ENCODE results near the gene PDE9A. TPM values are rescaled to one million over a fixed set of nuclear protein-coding genes. Genes with fewer than 3 reads are reported as not detected.
"Not testable (repeated sequence)": the region's sequence is repeated elsewhere in the genome, so short reads cannot be mapped to it uniquely, and the experiment has no call there.

PDE9A gene
- total RNA-seq, 1 donor from 2014 or later: 22.8 TPM

GRCh38 chr21:42707207-42707830 is 53.9 kb downstream of the PDE9A start:
- no peak for DNase-seq (ENCODE audit: low spot score)

- no peak for DNase-seq (ENCODE audit: low spot score)
Measured at GRCh38 chr21:42708107-42708506, 54.7 kb downstream of the PDE9A start.

- not testable (repeated sequence) for DNase-seq (ENCODE audit: low spot score)
Measured at GRCh38 chr21:42708916-42709315, 55.5 kb downstream of the PDE9A start.

GRCh38 chr21:42711667-42712066 is 58.2 kb downstream of the PDE9A start:
- no peak for DNase-seq (ENCODE audit: low spot score)

- peak; percentile 30 for DNase-seq (ENCODE audit: low spot score)
Measured at GRCh38 chr21:42715427-42715826, 62.0 kb downstream of the PDE9A start.

GRCh38 chr21:42716074-42716473 is 62.7 kb downstream of the PDE9A start:
- DNase-seq (ENCODE audit: low spot score): no peak

GRCh38 chr21:42720484-42720883 is 67.1 kb downstream of the PDE9A start:
- not testable (repeated sequence) for DNase-seq (ENCODE audit: low spot score)

GRCh38 chr21:42721341-42721824 is 68.0 kb downstream of the PDE9A start:
- peak; percentile 32 for DNase-seq (ENCODE audit: low spot score)

- DNase-seq (ENCODE audit: low spot score): no peak
Measured at GRCh38 chr21:42722153-42722552, 68.7 kb downstream of the PDE9A start.

- DNase-seq (ENCODE audit: low spot score): no peak
Measured at GRCh38 chr21:42722808-42723473, 69.5 kb downstream of the PDE9A start.

GRCh38 chr21:42724226-42724920 is 71.0 kb downstream of the PDE9A start:
- DNase-seq (ENCODE audit: low spot score): peak; percentile 44

GRCh38 chr21:42725416-42725930 is 72.1 kb downstream of the PDE9A start:
- no peak for DNase-seq (ENCODE audit: low spot score)

- peak; percentile 92 for DNase-seq (ENCODE audit: low spot score)
Measured at GRCh38 chr21:42731264-42732032, 78.0 kb downstream of the PDE9A start.

GRCh38 chr21:42732033-42732410 is 78.6 kb downstream of the PDE9A start:
- no peak for DNase-seq (ENCODE audit: low spot score)

- peak; percentile 43 for DNase-seq (ENCODE audit: low spot score)
Measured at GRCh38 chr21:42733037-42733627, 79.7 kb downstream of the PDE9A start.

GRCh38 chr21:42733874-42734273 is 80.5 kb downstream of the PDE9A start:
- no peak for DNase-seq (ENCODE audit: low spot score)

- DNase-seq (ENCODE audit: low spot score): no peak
Measured at GRCh38 chr21:42734323-42734971, 81.0 kb downstream of the PDE9A start.

GRCh38 chr21:42735061-42735460 is 81.6 kb downstream of the PDE9A start:
- no peak for DNase-seq (ENCODE audit: low spot score)

GRCh38 chr21:42735944-42736343 is 82.5 kb downstream of the PDE9A start:
- DNase-seq (ENCODE audit: low spot score): no peak

- no peak for DNase-seq (ENCODE audit: low spot score)
Measured at GRCh38 chr21:42736646-42737350, 83.4 kb downstream of the PDE9A start.
